ENCODE measurements around the gene IL32.

GRCh38 chr16:3017344-3017743 is 48.1 kb upstream of the IL32 start:
- no peak for TF ChIP-seq MAX (IDR thresholded peaks at IDR 0.05)
- no peak for TF ChIP-seq TAF1 (IDR thresholded peaks at IDR 0.05; ENCODE audit: low read depth)
- TF ChIP-seq EP300 (IDR thresholded peaks at IDR 0.05; ENCODE audit: borderline replicate concordance) = no peak
- no peak for TF ChIP-seq EGR1 (IDR thresholded peaks at IDR 0.05)
- TF ChIP-seq, protein P1, sequence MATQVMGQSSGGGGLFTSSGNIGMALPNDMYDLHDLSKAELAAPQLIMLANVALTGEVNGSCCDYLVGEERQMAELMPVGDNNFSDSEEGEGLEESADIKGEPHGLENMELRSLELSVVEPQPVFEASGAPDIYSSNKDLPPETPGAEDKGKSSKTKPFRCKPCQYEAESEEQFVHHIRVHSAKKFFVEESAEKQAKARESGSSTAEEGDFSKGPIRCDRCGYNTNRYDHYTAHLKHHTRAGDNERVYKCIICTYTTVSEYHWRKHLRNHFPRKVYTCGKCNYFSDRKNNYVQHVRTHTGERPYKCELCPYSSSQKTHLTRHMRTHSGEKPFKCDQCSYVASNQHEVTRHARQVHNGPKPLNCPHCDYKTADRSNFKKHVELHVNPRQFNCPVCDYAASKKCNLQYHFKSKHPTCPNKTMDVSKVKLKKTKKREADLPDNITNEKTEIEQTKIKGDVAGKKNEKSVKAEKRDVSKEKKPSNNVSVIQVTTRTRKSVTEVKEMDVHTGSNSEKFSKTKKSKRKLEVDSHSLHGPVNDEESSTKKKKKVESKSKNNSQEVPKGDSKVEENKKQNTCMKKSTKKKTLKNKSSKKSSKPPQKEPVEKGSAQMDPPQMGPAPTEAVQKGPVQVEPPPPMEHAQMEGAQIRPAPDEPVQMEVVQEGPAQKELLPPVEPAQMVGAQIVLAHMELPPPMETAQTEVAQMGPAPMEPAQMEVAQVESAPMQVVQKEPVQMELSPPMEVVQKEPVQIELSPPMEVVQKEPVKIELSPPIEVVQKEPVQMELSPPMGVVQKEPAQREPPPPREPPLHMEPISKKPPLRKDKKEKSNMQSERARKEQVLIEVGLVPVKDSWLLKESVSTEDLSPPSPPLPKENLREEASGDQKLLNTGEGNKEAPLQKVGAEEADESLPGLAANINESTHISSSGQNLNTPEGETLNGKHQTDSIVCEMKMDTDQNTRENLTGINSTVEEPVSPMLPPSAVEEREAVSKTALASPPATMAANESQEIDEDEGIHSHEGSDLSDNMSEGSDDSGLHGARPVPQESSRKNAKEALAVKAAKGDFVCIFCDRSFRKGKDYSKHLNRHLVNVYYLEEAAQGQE (IDR thresholded peaks at IDR 0.05; ENCODE audit: low read depth) = no peak
- no peak for TF ChIP-seq RAD21 (IDR thresholded peaks at IDR 0.05; ENCODE audit: low read depth)

Data from Ishikawa (cell line).